Endothelial cell of umbilical vein (primary cell): ENCODE data around the gene LYRM2. TPM values are rescaled to one million over a fixed set of nuclear protein-coding genes. Genes with fewer than 3 reads are reported as not detected.

Experiments used
- BruUV-seq: library from RNA; stranded (reverse); fragments of 400-500 nt; replicated peaks from 2 replicates; lab custom pipeline; 2021; lab: Mats Ljungman, UMichigan
- CTCF ChIA-PET: fragments of 300-600, 350-600 bp; sonication (Branson Sonifier 250); formaldehyde crosslinking; loops from one replicate; lab custom pipeline; 2021; ENCODE audit warnings: antibody characterized with exemption, inconsistent platforms; lab: Charles Lee
- POLR2A ChIA-PET: fragments of 300-600, 350-600 bp; sonication (Branson Sonifier 250); formaldehyde crosslinking; loops from one replicate; lab custom pipeline; 2021; ENCODE audit warnings: antibody characterized with exemption, inconsistent platforms; lab: Charles Lee
- DNase-seq: peaks from one replicate; pipeline ENCODE4 v3.0.0-alpha.2; 2011; ENCODE audit warnings: low read depth, low spot score
- FAIRE-seq: peaks from 2 replicates; lab custom pipeline; 2011; peaks lifted over from hg19 to GRCh38; lab: Jason Lieb, UNC
- H2AFZ ChIP-seq: 2 replicates; pipeline ENCODE4 v1.6.0; 2012; ENCODE audit warnings: low read depth, low read length, control low read depth, inconsistent platforms
- H3K27ac ChIP-seq: 2 replicates; pipeline ENCODE4 v1.5.1; 2011; ENCODE audit warnings: low read depth, mild to moderate bottlenecking, control low read depth, low read length, moderate library complexity; ENCODE audit not compliant: insufficient read depth
- H3K27me3 ChIP-seq, 2 experiments: 2 replicates each; pipeline versions ENCODE4 v1.6.0 to v1.6.1; 2011; ENCODE audit warnings: low read length in 2 of 2, mixed read lengths in 1 of 2; ENCODE audit not compliant: control insufficient read depth in 2 of 2, insufficient read depth in 2 of 2
- H3K36me3 ChIP-seq, 2 experiments: 2 replicates in 1 of 2; 3 replicates in 1 of 2; pipeline ENCODE4 v1.5.1; 2011; ENCODE audit warnings: low read length in 2 of 2, mild to moderate bottlenecking in 1 of 2, moderate library complexity in 1 of 2; ENCODE audit not compliant: control insufficient read depth in 2 of 2, insufficient read depth in 2 of 2; ENCODE audit errors: extremely low read depth in 1 of 2
- H3K4me1 ChIP-seq: 3 replicates; pipeline ENCODE4 v1.5.1; 2011; ENCODE audit warnings: mild to moderate bottlenecking, low read length; ENCODE audit not compliant: control insufficient read depth, insufficient read depth; ENCODE audit errors: extremely low read depth
- H3K4me2 ChIP-seq: 2 replicates; pipeline ENCODE4 v1.6.1; 2011; ENCODE audit warnings: low read length, control low read depth, mixed read lengths; ENCODE audit not compliant: insufficient read depth
- H3K4me3 ChIP-seq, 3 experiments: fragments of 200-600 bp in 1 of 3; sonication (generic), shearing (Covaris generic) in 1 of 3; replicated peaks in 1 of 3; 2 replicates each; pipeline ENCODE4 v1.5.1; 2011 to 2016; ENCODE audit warnings: control low read depth in 3 of 3, low read length in 3 of 3, mild to moderate bottlenecking in 2 of 3, inconsistent platforms in 1 of 3, low read depth in 1 of 3, moderate library complexity in 1 of 3; ENCODE audit not compliant: insufficient read depth in 1 of 3
- H3K79me2 ChIP-seq: 2 replicates; pipeline ENCODE4 v1.6.0; 2012; ENCODE audit warnings: low read length, inconsistent platforms; ENCODE audit not compliant: control insufficient read depth, insufficient read depth
- H3K9ac ChIP-seq: replicated peaks from 2 replicates; pipeline ENCODE3; 2011; ENCODE audit warnings: low read length, control low read depth; ENCODE audit not compliant: insufficient read depth; ENCODE audit errors: extremely low read depth
- H3K9me1 ChIP-seq: replicated peaks from 3 replicates; pipeline ENCODE4 v1.6.0; 2011; ENCODE audit warnings: mild to moderate bottlenecking, low read length; ENCODE audit not compliant: control insufficient read depth, insufficient read depth; ENCODE audit errors: extremely low read depth
- H3K9me3 ChIP-seq: replicated peaks from 2 replicates; pipeline ENCODE4 v1.5.1; 2012; ENCODE audit warnings: low read length, inconsistent platforms; ENCODE audit not compliant: control insufficient read depth, insufficient read depth
- H4K20me1 ChIP-seq: replicated peaks from 2 replicates; pipeline ENCODE3; 2011; ENCODE audit warnings: mild to moderate bottlenecking, low read length; ENCODE audit not compliant: control insufficient read depth, insufficient read depth; ENCODE audit errors: extremely low read depth
- EZH2 ChIP-seq: IDR thresholded peaks from 2 replicates; pipeline ENCODE4 v1.6.1; 2012; ENCODE audit warnings: borderline replicate concordance, low read depth, mild to moderate bottlenecking, moderate library complexity, low read length, inconsistent platforms; ENCODE audit not compliant: severe bottlenecking
- FOS ChIP-seq: IDR thresholded peaks from 2 replicates; pipeline ENCODE4 v1.6.1; 2011; ENCODE audit warnings: mild to moderate bottlenecking, low read length, moderate library complexity, borderline replicate concordance; ENCODE audit not compliant: insufficient read depth
- GATA2 ChIP-seq: IDR thresholded peaks from 2 replicates; pipeline ENCODE4 v1.7.0; 2011; ENCODE audit warnings: low read depth, mild to moderate bottlenecking, moderate library complexity, mixed read lengths, low read length; ENCODE audit not compliant: insufficient read length, insufficient read depth
- JUN ChIP-seq: IDR thresholded peaks from 2 replicates; pipeline ENCODE4 v1.6.1; 2011; ENCODE audit warnings: borderline replicate concordance, low read depth; ENCODE audit not compliant: insufficient read length, insufficient read depth
- MAX ChIP-seq: IDR thresholded peaks from 2 replicates; pipeline ENCODE4 v1.6.1; 2011; ENCODE audit not compliant: insufficient read depth, insufficient read length
- MYC ChIP-seq: IDR thresholded peaks from one replicate; pipeline ENCODE4 v1.6.1; 2011; ENCODE audit warnings: mild to moderate bottlenecking, low read depth, low read length
- POLR2A ChIP-seq: IDR thresholded peaks from 2 replicates; pipeline ENCODE4 v1.6.1; 2012; ENCODE audit warnings: low read depth, mild to moderate bottlenecking, control low read depth, low read length
- POLR2AphosphoS5 ChIP-seq: IDR thresholded peaks from 2 replicates; pipeline ENCODE4 v1.6.1; 2012; ENCODE audit warnings: low read depth, mild to moderate bottlenecking, control low read depth, low read length, moderate library complexity; ENCODE audit not compliant: insufficient read depth
- dilution Hi-C: fragments of 300-500 bp; cut with MboI; formaldehyde crosslinking; loops from one replicate; pipeline ENCODE4 v1.15.0; 2019; ENCODE audit warnings: low sequenced_read_pairs; ENCODE audit not compliant: extremely low pct_ligation_motif_present
- intact Hi-C: fragments of 100-400 bp; cut with micrococcal nuclease; formaldehyde crosslinking; loops from one replicate; pipeline ENCODE4 v1.10.0; 2022
- polyA plus RNA-seq, 4 experiments: library from polyadenylated mRNA; depleted of rRNA in 3 of 4; stranded (reverse) in 3 of 4; unstranded in 1 of 4; fragments of >200 nt; gene quantifications; 2 replicates each; pipeline versions ENCODE4 v1.2.1 to v1.2.3, GENCODE V29; 2011 to 2012; ENCODE audit warnings: missing spikeins in 1 of 4
- total RNA-seq: library from RNA; stranded (reverse); gene quantifications from 2 replicates; pipeline ENCODE4 v1.2.3, GENCODE V29; 2021
- TF ChIP-seq, protein P1 (sequence below), 2 donors: IDR thresholded peaks; 1 replicate in 1 of 2; 2 replicates in 1 of 2; pipeline ENCODE4 v1.5.1; 2011; ENCODE audit warnings: low read length in 2 of 2, mild to moderate bottlenecking in 2 of 2, moderate library complexity in 2 of 2, control low read depth in 1 of 2, inconsistent platforms in 1 of 2, low read depth in 1 of 2; ENCODE audit not compliant: insufficient read depth in 1 of 2; ENCODE audit errors: extremely low read depth in 1 of 2

LYRM2 gene
- total and polyA plus RNA-seq, 2 donors (not counting 3 experiments of a cell fraction or from before 2014, with no cell fraction given), result 11.8 to 41.9 TPM

DNA sequence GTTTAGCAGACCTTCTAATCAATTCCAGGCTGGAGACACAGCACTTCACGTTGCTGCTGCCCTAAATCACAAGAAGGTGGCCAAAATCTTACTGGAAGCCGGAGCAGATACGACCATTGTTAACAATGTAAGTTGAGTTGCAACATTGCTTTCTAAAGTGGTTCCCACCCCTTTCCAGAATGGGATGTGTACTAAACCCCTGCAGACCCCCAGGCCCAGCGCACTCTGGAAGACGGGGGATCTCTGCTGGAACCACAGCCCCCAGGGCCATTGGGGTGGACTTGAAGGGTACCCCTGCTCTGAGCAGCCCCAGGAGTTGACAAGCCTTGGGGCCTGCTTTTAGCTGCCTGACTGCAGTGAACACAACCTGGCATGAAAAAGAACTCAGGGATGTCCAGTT lies 22.0 kb downstream of the LYRM2 start:
- POLR2A ChIA-PET, result no interaction called here

More for the DNA sequence above, 22.0 kb downstream of the LYRM2 start:
- H2AFZ ChIP-seq, result no peak overlapping the region
- H3K4me1 ChIP-seq, result peaks cover 4% of the 10 kb centered on the region
- TF ChIP-seq POLR2A, result no peak
- TF ChIP-seq JUN, result no peak
- no peak for TF ChIP-seq MAX
- TF ChIP-seq, protein P1, sequence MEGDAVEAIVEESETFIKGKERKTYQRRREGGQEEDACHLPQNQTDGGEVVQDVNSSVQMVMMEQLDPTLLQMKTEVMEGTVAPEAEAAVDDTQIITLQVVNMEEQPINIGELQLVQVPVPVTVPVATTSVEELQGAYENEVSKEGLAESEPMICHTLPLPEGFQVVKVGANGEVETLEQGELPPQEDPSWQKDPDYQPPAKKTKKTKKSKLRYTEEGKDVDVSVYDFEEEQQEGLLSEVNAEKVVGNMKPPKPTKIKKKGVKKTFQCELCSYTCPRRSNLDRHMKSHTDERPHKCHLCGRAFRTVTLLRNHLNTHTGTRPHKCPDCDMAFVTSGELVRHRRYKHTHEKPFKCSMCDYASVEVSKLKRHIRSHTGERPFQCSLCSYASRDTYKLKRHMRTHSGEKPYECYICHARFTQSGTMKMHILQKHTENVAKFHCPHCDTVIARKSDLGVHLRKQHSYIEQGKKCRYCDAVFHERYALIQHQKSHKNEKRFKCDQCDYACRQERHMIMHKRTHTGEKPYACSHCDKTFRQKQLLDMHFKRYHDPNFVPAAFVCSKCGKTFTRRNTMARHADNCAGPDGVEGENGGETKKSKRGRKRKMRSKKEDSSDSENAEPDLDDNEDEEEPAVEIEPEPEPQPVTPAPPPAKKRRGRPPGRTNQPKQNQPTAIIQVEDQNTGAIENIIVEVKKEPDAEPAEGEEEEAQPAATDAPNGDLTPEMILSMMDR (IDR thresholded peaks at IDR 0.05; ENCODE audit: extremely low read depth in 1 of 2, insufficient read depth in 1 of 2, low read depth in 1 of 2, low read length in 2 of 2), result no peak
- TF ChIP-seq POLR2AphosphoS5, result no peak
- TF ChIP-seq EZH2, result no peak
- no peak for TF ChIP-seq FOS
- TF ChIP-seq GATA2, result no peak
- TF ChIP-seq MYC, result no peak
- no peak overlapping the region for H3K4me2 ChIP-seq
- no peaks in the 10 kb centered on the region for H3K9me3 ChIP-seq
- DNase-seq (no peak), FAIRE-seq (no peak)
- intact Hi-C loops (no loop called here), dilution Hi-C loops (no loop called here)
- no peak overlapping the region for H3K27ac ChIP-seq
- BruUV-seq, result no TSS peak
- H3K36me3 ChIP-seq, result no peaks in the 10 kb centered on the region
- no peaks in the 10 kb centered on the region for H4K20me1 ChIP-seq
- H3K4me3 ChIP-seq, result no peak overlapping the region
- H3K79me2 ChIP-seq, result no peaks in the 10 kb centered on the region
- no peak overlapping the region for H3K9ac ChIP-seq
- no peaks in the 10 kb centered on the region for H3K9me1 ChIP-seq
- CTCF ChIA-PET, result no interaction called here
- no peaks in the 10 kb centered on the region for H3K27me3 ChIP-seq
